GM15510 (cell line): ENCODE results near the gene SMG1.

Experiments used
- POLR2A ChIP-seq: IDR thresholded peaks from 3 replicates; pipeline ENCODE4 v1.6.1; 2011; ENCODE audit warnings: borderline replicate concordance; ENCODE audit not compliant: insufficient read length; ENCODE audit errors: extremely low read depth

The SMG1 gene

GRCh38 chr16:18800775-18801144, 125.4 kb downstream of the SMG1 start:
- no peak for TF ChIP-seq POLR2A

GRCh38 chr16:18800293-18800692, 125.9 kb downstream of the SMG1 start:
- no peak for TF ChIP-seq POLR2A

GRCh38 chr16:18799500-18799899, 126.7 kb downstream of the SMG1 start:
- TF ChIP-seq POLR2A, result no peak

- no peak for TF ChIP-seq POLR2A
Measured at GRCh38 chr16:18797746-18798145, 128.5 kb downstream of the SMG1 start.

GRCh38 chr16:18796377-18796776, 129.8 kb downstream of the SMG1 start:
- TF ChIP-seq POLR2A, result no peak

- TF ChIP-seq POLR2A, result no peak
Measured at GRCh38 chr16:18792836-18793433, 133.3 kb downstream of the SMG1 start.

GRCh38 chr16:18789850-18790706, 136.1 kb downstream of the SMG1 start, which contains the start of gene RPS15A:
Gene RPS15A (minus strand): TSS chr16:18790334. CDS start chr16:18789113, 1,221 bp downstream.
- peak; percentile 89 for TF ChIP-seq POLR2A

GRCh38 chr16:18789515-18789849, 136.7 kb downstream of the SMG1 start:
- no peak for TF ChIP-seq POLR2A

- no peak for TF ChIP-seq POLR2A
Measured at GRCh38 chr16:18788828-18789514, 137.2 kb downstream of the SMG1 start.

- no peak for TF ChIP-seq POLR2A
Measured at GRCh38 chr16:18784917-18785623, 141.1 kb downstream of the SMG1 start.

GRCh38 chr16:18783430-18784341, 142.5 kb downstream of the SMG1 start:
- peak; percentile 19 for TF ChIP-seq POLR2A

GRCh38 chr16:18782697-18783429, 143.3 kb downstream of the SMG1 start:
- TF ChIP-seq POLR2A, result no peak
